ENCODE results near the gene PLAC8L1.

Gene PLAC8L1

GRCh38 chr5:146041180-146041789, 64.1 kb downstream of the PLAC8L1 start:
- DNase-seq = no peak

GRCh38 chr5:146040527-146040926, 64.8 kb downstream of the PLAC8L1 start:
- no peak for DNase-seq

- DNase-seq = no peak
These were observed 66.0 kb downstream of the PLAC8L1 start for GRCh38 chr5:146039420-146039819.

GRCh38 chr5:146034605-146035004, 70.8 kb downstream of the PLAC8L1 start:
- no peak for DNase-seq
